PC-9 (cell line): ENCODE results near the gene IKZF3. TPM values are rescaled to one million over a fixed set of nuclear protein-coding genes. Genes with fewer than 3 reads are reported as not detected.

Experiments used
- BruUV-seq: library from RNA; stranded (reverse); fragments of 400-500 nt; replicated peaks from 2 replicates; lab custom pipeline; 2021; lab: Mats Ljungman, UMichigan
- CTCF ChIA-PET: fragments of 300-600 bp; sonication (Branson Sonifier 250); formaldehyde crosslinking; loops from one replicate; lab custom pipeline; 2022; ENCODE audit warnings: antibody characterized with exemption; lab: Charles Lee
- POLR2A ChIA-PET: fragments of 300-600 bp; sonication (Branson Sonifier 250); formaldehyde crosslinking; loops from one replicate; lab custom pipeline; 2022; ENCODE audit warnings: antibody characterized with exemption; ENCODE audit not compliant: unreplicated experiment; lab: Charles Lee
- DNase-seq, 2 experiments: peaks; one replicate each; pipeline versions ENCODE4 v3.0.0 to v3.0.0-alpha.2; 2015 to 2022; ENCODE audit warnings: mixed read lengths in 1 of 2
- H2AFZ ChIP-seq: fragments of 200-600 bp; sonication (generic); 2 replicates; pipeline ENCODE4 v1.8.1; 2017; ENCODE audit warnings: antibody characterized with exemption
- H3F3A ChIP-seq: fragments of 200-600 bp; sonication (generic); 2 replicates; pipeline ENCODE4 v1.8.1; 2017; ENCODE audit warnings: antibody characterized with exemption, mild to moderate bottlenecking, low read depth; ENCODE audit not compliant: insufficient read depth
- H3K27ac ChIP-seq: fragments of 200-600 bp; sonication (generic); 2 replicates; pipeline ENCODE4 v1.6.1; 2016; ENCODE audit warnings: mixed run types
- H3K27me3 ChIP-seq: fragments of 200-600 bp; sonication (generic); 2 replicates; pipeline ENCODE4 v1.6.1; 2016; ENCODE audit warnings: low read depth, mixed run types; ENCODE audit not compliant: insufficient read depth
- H3K36me3 ChIP-seq: fragments of 200-600 bp; sonication (generic); 2 replicates; pipeline ENCODE4 v1.6.1; 2016; ENCODE audit warnings: low read depth, mixed run types
- H3K4me1 ChIP-seq: fragments of 200-600 bp; sonication (generic); replicated peaks from 2 replicates; pipeline ENCODE4 v1.6.1; 2016; ENCODE audit warnings: mixed run types; ENCODE audit not compliant: insufficient read depth
- H3K4me2 ChIP-seq: fragments of 200-600 bp; sonication (generic); 2 replicates; pipeline ENCODE4 v1.6.1; 2017; ENCODE audit warnings: mixed run types
- H3K4me3 ChIP-seq: fragments of 200-600 bp; sonication (generic); 2 replicates; pipeline ENCODE4 v1.6.1; 2016; ENCODE audit warnings: mixed run types
- H3K79me2 ChIP-seq: fragments of 200-600 bp; sonication (generic); 2 replicates; pipeline ENCODE4 v1.6.1; 2017; ENCODE audit warnings: low read depth, mixed run types
- H3K9me2 ChIP-seq: fragments of 200-600 bp; sonication (generic); 2 replicates; pipeline ENCODE4 v1.8.1; 2017; ENCODE audit warnings: mild to moderate bottlenecking; ENCODE audit not compliant: insufficient read depth
- H3K9me3 ChIP-seq: fragments of 200-600 bp; sonication (generic); 2 replicates; pipeline ENCODE4 v1.8.1; 2016; ENCODE audit warnings: low read depth; ENCODE audit not compliant: insufficient read depth
- H4K20me1 ChIP-seq: fragments of 200-600 bp; sonication (generic); 2 replicates; pipeline ENCODE4 v1.8.1; 2017; ENCODE audit not compliant: insufficient read depth
- EZH2 ChIP-seq: fragments of 200-600 bp; sonication (generic); IDR thresholded peaks from 2 replicates; pipeline ENCODE4 v1.8.0; 2017; ENCODE audit warnings: antibody characterized with exemption, low read depth
- intact Hi-C: fragments of 100-400 bp; cut with micrococcal nuclease; formaldehyde crosslinking; loops from one replicate; pipeline ENCODE4 v1.10.0; 2022; ENCODE audit not compliant: unreplicated experiment
- total RNA-seq: library from RNA; stranded (reverse); gene quantifications from 2 replicates; pipeline ENCODE4 v1.2.3, GENCODE V29; 2021
- TF ChIP-seq, protein P1 (sequence below): fragments of 200-600 bp; sonication (generic); conservative IDR thresholded peaks from 2 replicates; pipeline ENCODE4 v1.6.1; 2017; ENCODE audit warnings: mixed run types, antibody characterized with exemption, mild to moderate bottlenecking, moderate library complexity

The IKZF3 gene
- total RNA-seq, 1 experiment from 2014 or later, result 0.04 TPM

DNA sequence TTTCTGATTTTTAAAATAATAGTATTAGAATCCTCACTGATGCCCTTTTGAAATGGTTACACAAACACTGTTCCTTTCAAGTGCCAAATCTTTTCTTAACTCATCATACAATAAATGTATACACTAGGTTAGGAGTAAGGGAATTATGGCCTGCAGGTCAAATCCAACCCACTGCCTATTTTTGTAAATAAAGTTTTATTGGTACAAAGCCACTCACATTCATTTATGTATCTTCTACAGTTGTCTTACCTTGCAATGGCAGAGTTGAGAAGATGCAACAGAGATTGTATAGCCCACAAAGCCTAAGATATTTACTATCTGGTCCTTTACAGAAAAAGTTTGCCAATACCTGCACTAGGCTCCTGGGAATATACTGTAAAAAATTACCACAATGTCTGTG is 47.8 kb downstream of the IKZF3 start:
- no peaks in the 10 kb centered on the region for H3K36me3 ChIP-seq
- H3K4me3 ChIP-seq, result no peak overlapping the region
- CTCF ChIA-PET, result no interaction called here
- no peaks in the 10 kb centered on the region for H3K9me3 ChIP-seq
- POLR2A ChIA-PET, result no interaction called here
- H3K79me2 ChIP-seq, result no peaks in the 10 kb centered on the region
- intact Hi-C loops, result no loop called here
- H3K4me2 ChIP-seq, result no peak overlapping the region
- H3K4me1 ChIP-seq, result no peaks in the 10 kb centered on the region
- no peak overlapping the region for H3K27ac ChIP-seq
- no peaks in the 10 kb centered on the region; the same call in 1 of the 2 replicates for H3K9me2 ChIP-seq
- no peaks in the 10 kb centered on the region for H4K20me1 ChIP-seq
- TF ChIP-seq, protein P1, sequence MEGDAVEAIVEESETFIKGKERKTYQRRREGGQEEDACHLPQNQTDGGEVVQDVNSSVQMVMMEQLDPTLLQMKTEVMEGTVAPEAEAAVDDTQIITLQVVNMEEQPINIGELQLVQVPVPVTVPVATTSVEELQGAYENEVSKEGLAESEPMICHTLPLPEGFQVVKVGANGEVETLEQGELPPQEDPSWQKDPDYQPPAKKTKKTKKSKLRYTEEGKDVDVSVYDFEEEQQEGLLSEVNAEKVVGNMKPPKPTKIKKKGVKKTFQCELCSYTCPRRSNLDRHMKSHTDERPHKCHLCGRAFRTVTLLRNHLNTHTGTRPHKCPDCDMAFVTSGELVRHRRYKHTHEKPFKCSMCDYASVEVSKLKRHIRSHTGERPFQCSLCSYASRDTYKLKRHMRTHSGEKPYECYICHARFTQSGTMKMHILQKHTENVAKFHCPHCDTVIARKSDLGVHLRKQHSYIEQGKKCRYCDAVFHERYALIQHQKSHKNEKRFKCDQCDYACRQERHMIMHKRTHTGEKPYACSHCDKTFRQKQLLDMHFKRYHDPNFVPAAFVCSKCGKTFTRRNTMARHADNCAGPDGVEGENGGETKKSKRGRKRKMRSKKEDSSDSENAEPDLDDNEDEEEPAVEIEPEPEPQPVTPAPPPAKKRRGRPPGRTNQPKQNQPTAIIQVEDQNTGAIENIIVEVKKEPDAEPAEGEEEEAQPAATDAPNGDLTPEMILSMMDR, result no peak
- TF ChIP-seq EZH2, result no peak
- peaks cover 4% of the 10 kb centered on the region; the same call in 1 of the 2 replicates for H3F3A ChIP-seq
- no TSS peak for BruUV-seq
- DNase-seq, result no peak
- H3K27me3 ChIP-seq, result no peaks in the 10 kb centered on the region
- no peak overlapping the region for H2AFZ ChIP-seq

- TF ChIP-seq, protein P1, result no peak
- ChIA-PET POLR2A (no interaction called here), CTCF (no interaction called here)
- Histone ChIP-seq H3K9me3 (no peaks in the 10 kb centered on the region), H2AFZ (no peak overlapping the region), H3K27me3 (no peaks in the 10 kb centered on the region), H3K27ac (no peak overlapping the region), H3K79me2 (no peaks in the 10 kb centered on the region), H3K4me2 (no peak overlapping the region), H3F3A (no peaks in the 10 kb centered on the region), H4K20me1 (no peaks in the 10 kb centered on the region), H3K36me3 (no peaks in the 10 kb centered on the region), H3K4me1 (peaks cover 13% of the 10 kb centered on the region), H3K9me2 (no peaks in the 10 kb centered on the region; the same call in 1 of the 2 replicates), H3K4me3 (no peak overlapping the region)
- intact Hi-C loops, result no loop called here
- no peak for DNase-seq
- BruUV-seq, result no TSS peak
Observed at GRCh38 chr17:39814497-39814896, 49.6 kb downstream of the IKZF3 start.

DNA sequence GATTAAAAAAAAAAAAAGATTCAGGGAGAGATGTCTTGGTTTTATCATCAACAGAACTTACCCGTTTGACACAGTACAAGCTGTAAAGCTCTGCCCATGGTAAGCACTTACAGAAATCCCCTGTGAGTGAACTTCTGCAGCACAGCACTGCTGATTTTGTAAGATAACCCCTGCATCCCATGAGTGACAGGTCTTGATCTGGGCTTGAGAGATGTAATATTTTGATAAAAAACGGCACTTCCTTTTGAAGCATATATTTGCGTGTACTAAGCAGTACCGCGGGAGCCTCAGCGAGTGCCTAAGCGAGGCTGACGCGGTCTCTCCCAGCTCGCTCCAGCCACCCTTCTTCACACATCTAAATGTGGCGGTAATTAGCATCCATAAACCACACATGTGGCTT is 50.5 kb downstream of the IKZF3 start:
- H3K27ac ChIP-seq, result no peak overlapping the region
- H3K9me2 ChIP-seq, result no peaks in the 10 kb centered on the region; the same call in 1 of the 2 replicates
- no peaks in the 10 kb centered on the region for H3F3A ChIP-seq
- no peak overlapping the region for H3K4me2 ChIP-seq
- no peaks in the 10 kb centered on the region for H3K9me3 ChIP-seq
- TF ChIP-seq, protein P1, result no peak
- no peak for TF ChIP-seq EZH2
- CTCF ChIA-PET, result no interaction called here
- no peak overlapping the region for H3K4me3 ChIP-seq
- DNase-seq, result no peak
- H3K27me3 ChIP-seq, result no peaks in the 10 kb centered on the region
- peaks cover 21% of the 10 kb centered on the region for H3K4me1 ChIP-seq
- no TSS peak for BruUV-seq
- POLR2A ChIA-PET, result interaction anchor here (0.6 kb wide), 1 partner anchor 189 kb away, joined by 3 read pairs; no protein-coding TSS in a partner anchor
- H2AFZ ChIP-seq, result no peak overlapping the region
- no peaks in the 10 kb centered on the region for H4K20me1 ChIP-seq
- intact Hi-C loops, result no loop called here
- no peaks in the 10 kb centered on the region for H3K79me2 ChIP-seq
- no peaks in the 10 kb centered on the region for H3K36me3 ChIP-seq
